ENCODE measurements around the gene VENTX.
A peak's percentile ranks its signal among the peaks of the same experiment; 100 is the strongest.
"Not testable (repeated sequence)": the region's sequence is repeated elsewhere in the genome, so short reads cannot be mapped to it uniquely, and the experiment has no call there.

VENTX gene

DNA sequence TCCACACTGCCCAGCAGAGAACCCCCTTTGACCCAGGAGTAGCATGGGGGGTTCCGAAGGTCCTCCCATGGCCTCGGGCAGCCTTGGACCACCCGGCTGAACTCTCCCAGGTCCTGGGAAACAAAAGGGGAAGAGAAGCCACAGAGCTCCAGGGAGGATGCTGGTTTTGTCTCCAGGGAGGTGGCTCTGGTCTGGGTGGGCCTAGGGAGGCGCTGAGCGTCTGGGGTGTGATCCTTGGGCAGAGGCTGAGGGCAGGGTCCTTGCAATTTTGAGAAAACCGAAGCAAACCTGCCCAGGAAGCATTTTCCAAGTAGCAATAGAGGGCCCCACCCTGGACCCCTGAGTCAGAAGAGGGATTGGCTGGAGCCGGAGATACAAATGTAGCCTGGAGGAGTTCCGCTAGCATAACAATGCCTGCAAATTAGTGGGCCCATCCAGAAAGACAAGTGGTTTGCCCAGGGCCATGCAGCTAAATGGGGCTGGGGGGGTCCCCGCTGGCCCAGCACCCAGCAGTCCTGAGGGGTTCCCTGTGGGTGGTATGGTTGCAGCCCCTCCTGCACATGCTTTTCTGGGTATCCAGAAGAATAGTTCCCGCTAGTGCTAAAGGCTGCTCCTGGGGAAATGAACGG lies 5.6 kb upstream of the VENTX start:
- H3K9me3 ChIP-seq (ENCODE audit: control insufficient read depth, insufficient read depth, low read depth, low read length), result no peaks in the 10 kb centered on the region
- no peak overlapping the region for H3K27ac ChIP-seq (ENCODE audit: extremely low read depth, low read depth, low read length)
- H3K4me1 ChIP-seq (ENCODE audit: control insufficient read depth, insufficient read depth, low read length), result no peaks in the 10 kb centered on the region
- POLR2A ChIA-PET, result no interaction called here
- TF ChIP-seq, protein P1, sequence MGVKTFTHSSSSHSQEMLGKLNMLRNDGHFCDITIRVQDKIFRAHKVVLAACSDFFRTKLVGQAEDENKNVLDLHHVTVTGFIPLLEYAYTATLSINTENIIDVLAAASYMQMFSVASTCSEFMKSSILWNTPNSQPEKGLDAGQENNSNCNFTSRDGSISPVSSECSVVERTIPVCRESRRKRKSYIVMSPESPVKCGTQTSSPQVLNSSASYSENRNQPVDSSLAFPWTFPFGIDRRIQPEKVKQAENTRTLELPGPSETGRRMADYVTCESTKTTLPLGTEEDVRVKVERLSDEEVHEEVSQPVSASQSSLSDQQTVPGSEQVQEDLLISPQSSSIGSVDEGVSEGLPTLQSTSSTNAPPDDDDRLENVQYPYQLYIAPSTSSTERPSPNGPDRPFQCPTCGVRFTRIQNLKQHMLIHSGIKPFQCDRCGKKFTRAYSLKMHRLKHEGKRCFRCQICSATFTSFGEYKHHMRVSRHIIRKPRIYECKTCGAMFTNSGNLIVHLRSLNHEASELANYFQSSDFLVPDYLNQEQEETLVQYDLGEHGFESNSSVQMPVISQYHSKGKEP (tag by site-specific recombination; IDR thresholded peaks at IDR 0.05), result no peak
- no peak for TF ChIP-seq EGR2 (tag by site-specific recombination; IDR thresholded peaks at IDR 0.05; ENCODE audit: low read depth)
- peak; percentile 9; the same call in 1 of the 2 replicates for TF ChIP-seq KLF1 (tag by site-specific recombination; IDR thresholded peaks at IDR 0.05)
- H3K36me3 ChIP-seq (ENCODE audit: control insufficient read depth in 2 of 2, insufficient read depth in 1 of 2, low read length in 2 of 2), result no peaks in the 10 kb centered on the region
- CTCF ChIA-PET, result no interaction called here
- no peak overlapping the region for H3K4me3 ChIP-seq (ENCODE audit: low read depth, low read length)

DNA sequence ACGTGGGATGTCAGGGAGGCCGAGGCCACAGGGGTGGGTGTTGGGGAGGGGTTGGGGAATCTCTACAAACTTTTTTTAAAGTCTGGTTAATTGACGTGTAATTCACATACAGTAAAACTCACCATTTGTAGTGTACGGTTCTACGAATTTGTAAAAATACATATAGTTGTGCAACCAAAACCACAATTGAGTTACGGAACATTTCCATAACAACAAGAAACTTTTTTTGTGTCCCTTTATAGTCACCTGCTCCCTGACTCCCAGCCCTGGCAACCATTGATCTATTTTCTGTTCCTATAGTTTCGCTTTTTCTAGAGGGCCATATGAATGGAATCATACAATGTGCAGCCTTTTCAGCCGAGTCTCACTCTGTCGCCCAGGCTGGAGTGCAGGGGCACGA lies 2.9 kb upstream of the VENTX start:
- H3K4me1 ChIP-seq (ENCODE audit: control insufficient read depth, insufficient read depth, low read length); CTCF ChIA-PET; H3K27ac ChIP-seq (ENCODE audit: extremely low read depth, low read depth, low read length); H3K36me3 ChIP-seq (ENCODE audit: control insufficient read depth in 2 of 2, insufficient read depth in 1 of 2, low read length in 2 of 2); H3K4me3 ChIP-seq (ENCODE audit: low read depth, low read length); H3K9me3 ChIP-seq (ENCODE audit: control insufficient read depth, insufficient read depth, low read depth, low read length); POLR2A ChIA-PET: not testable (repeated sequence)

DNA sequence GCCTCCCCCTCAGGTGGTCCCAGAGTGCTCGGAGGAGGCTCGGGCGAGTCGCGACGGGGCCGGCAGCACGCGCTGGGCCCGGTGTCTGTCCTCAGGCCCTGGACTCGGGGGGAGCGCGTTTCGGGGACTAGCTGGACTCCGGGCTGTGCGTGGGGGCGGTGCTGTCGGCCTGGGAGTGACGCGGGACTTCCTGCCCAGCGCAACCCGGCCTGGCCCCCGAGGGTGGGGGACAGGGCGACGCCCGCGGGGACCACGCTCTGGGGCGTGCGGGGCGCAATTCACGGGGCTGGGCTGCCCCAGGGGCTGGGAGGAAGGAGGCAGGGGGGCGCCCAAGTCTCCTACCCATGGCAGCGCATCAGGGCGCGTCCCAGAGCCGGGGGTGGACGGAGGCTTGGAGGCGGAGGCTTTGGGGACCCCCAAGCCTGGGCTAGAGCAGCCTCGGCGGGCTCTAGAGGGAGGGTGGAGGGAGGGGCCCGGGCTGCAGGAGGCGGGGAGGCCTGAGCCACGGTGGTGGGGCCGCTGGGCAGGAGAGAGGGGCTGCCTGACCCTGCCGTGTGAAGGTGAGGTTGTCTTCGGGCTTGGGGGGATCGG lies 2.3 kb upstream of the VENTX start:
- Histone ChIP-seq H3K27ac (ENCODE audit: extremely low read depth, low read depth, low read length) (no peak overlapping the region), H3K4me3 (ENCODE audit: low read depth, low read length) (no peak overlapping the region), H3K36me3 (ENCODE audit: control insufficient read depth in 2 of 2, insufficient read depth in 1 of 2, low read length in 2 of 2) (no peaks in the 10 kb centered on the region), H3K4me1 (ENCODE audit: control insufficient read depth, insufficient read depth, low read length) (no peaks in the 10 kb centered on the region), H3K9me3 (ENCODE audit: control insufficient read depth, insufficient read depth, low read depth, low read length) (no peaks in the 10 kb centered on the region)
- ChIA-PET CTCF (no interaction called here), POLR2A (no interaction called here)
- TF ChIP-seq ZNF621 (tag by site-specific recombination; IDR thresholded peaks at IDR 0.05) (no peak), ZNF366 (tag by site-specific recombination; conservative IDR thresholded peaks at IDR 0.05) (no peak), ZNF76 (tag by site-specific recombination; IDR thresholded peaks at IDR 0.05; ENCODE audit: borderline replicate concordance, low read depth) (no peak), ZNF112 (tag by site-specific recombination; IDR thresholded peaks at IDR 0.05) (no peak), WT1 (tag by site-specific recombination; IDR thresholded peaks at IDR 0.05) (no peak), ZBTB7A (tag by site-specific recombination; IDR thresholded peaks at IDR 0.05; ENCODE audit: low read depth) (no peak), ZNF792 (tag by site-specific recombination; IDR thresholded peaks at IDR 0.05) (no peak), ZNF266 (tag by site-specific recombination; IDR thresholded peaks at IDR 0.05; ENCODE audit: low read depth) (no peak), SP3 (tag by site-specific recombination; IDR thresholded peaks at IDR 0.05) (no peak), KLF1 (tag by site-specific recombination; IDR thresholded peaks at IDR 0.05) (no peak), ZNF175 (tag by site-specific recombination; IDR thresholded peaks at IDR 0.05) (no peak), REPIN1 (tag by site-specific recombination; IDR thresholded peaks at IDR 0.05; ENCODE audit: low read depth) (no peak), ZNF623 (tag by site-specific recombination; IDR thresholded peaks at IDR 0.05) (no peak), ZNF555 (tag by site-specific recombination; conservative IDR thresholded peaks at IDR 0.05) (no peak), ZNF544 (tag by site-specific recombination; IDR thresholded peaks at IDR 0.05) (no peak)
- TF ChIP-seq, protein P2, sequence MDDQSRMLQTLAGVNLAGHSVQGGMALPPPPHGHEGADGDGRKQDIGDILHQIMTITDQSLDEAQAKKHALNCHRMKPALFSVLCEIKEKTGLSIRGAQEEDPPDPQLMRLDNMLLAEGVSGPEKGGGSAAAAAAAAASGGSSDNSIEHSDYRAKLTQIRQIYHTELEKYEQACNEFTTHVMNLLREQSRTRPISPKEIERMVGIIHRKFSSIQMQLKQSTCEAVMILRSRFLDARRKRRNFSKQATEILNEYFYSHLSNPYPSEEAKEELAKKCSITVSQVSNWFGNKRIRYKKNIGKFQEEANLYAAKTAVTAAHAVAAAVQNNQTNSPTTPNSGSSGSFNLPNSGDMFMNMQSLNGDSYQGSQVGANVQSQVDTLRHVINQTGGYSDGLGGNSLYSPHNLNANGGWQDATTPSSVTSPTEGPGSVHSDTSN (CRISPR knock-in tag; IDR thresholded peaks at IDR 0.05), result no peak
- TF ChIP-seq, protein P3, sequence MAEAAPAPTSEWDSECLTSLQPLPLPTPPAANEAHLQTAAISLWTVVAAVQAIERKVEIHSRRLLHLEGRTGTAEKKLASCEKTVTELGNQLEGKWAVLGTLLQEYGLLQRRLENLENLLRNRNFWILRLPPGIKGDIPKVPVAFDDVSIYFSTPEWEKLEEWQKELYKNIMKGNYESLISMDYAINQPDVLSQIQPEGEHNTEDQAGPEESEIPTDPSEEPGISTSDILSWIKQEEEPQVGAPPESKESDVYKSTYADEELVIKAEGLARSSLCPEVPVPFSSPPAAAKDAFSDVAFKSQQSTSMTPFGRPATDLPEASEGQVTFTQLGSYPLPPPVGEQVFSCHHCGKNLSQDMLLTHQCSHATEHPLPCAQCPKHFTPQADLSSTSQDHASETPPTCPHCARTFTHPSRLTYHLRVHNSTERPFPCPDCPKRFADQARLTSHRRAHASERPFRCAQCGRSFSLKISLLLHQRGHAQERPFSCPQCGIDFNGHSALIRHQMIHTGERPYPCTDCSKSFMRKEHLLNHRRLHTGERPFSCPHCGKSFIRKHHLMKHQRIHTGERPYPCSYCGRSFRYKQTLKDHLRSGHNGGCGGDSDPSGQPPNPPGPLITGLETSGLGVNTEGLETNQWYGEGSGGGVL (tag by site-specific recombination; IDR thresholded peaks at IDR 0.05), result no peak
- TF ChIP-seq, protein P4, sequence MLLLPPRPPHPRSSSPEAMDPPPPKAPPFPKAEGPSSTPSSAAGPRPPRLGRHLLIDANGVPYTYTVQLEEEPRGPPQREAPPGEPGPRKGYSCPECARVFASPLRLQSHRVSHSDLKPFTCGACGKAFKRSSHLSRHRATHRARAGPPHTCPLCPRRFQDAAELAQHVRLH (tag by site-specific recombination; IDR thresholded peaks at IDR 0.05), result no peak
- TF ChIP-seq, protein P5, sequence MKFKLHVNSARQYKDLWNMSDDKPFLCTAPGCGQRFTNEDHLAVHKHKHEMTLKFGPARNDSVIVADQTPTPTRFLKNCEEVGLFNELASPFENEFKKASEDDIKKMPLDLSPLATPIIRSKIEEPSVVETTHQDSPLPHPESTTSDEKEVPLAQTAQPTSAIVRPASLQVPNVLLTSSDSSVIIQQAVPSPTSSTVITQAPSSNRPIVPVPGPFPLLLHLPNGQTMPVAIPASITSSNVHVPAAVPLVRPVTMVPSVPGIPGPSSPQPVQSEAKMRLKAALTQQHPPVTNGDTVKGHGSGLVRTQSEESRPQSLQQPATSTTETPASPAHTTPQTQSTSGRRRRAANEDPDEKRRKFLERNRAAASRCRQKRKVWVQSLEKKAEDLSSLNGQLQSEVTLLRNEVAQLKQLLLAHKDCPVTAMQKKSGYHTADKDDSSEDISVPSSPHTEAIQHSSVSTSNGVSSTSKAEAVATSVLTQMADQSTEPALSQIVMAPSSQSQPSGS (tag by site-specific recombination; IDR thresholded peaks at IDR 0.05; ENCODE audit: low read depth), result no peak
